Muscle of leg (tissue), 11 donors: Measurements from ENCODE around the gene STAM. TPM values are rescaled to one million over a fixed set of nuclear protein-coding genes. Genes with fewer than 3 reads are reported as not detected.

ENCODE experiments used
- DNase-seq: peaks from one replicate; pipeline ENCODE4 v3.0.0; 2013
- H3K27ac ChIP-seq: one replicate; pipeline ENCODE4 v1.5.1; 2013; ENCODE audit warnings: mild to moderate bottlenecking, low read length, control low read depth
- H3K27me3 ChIP-seq: one replicate; pipeline ENCODE4 v1.6.1; 2013; ENCODE audit warnings: low read length; ENCODE audit not compliant: control insufficient read depth, insufficient read depth
- H3K36me3 ChIP-seq: one replicate; pipeline ENCODE4 v1.6.1; 2013; ENCODE audit warnings: low read length; ENCODE audit not compliant: control insufficient read depth, insufficient read depth
- H3K4me1 ChIP-seq: one replicate; pipeline ENCODE4 v1.6.1; 2013; ENCODE audit warnings: low read length; ENCODE audit not compliant: control insufficient read depth, insufficient read depth
- H3K4me3 ChIP-seq: one replicate; pipeline ENCODE4 v1.5.1; 2013; ENCODE audit warnings: low read length, control low read depth
- H3K9me3 ChIP-seq: replicated peaks from 2 replicates; pipeline ENCODE4 v1.6.1; 2013; ENCODE audit warnings: low read depth, low read length; ENCODE audit not compliant: control insufficient read depth
- WGBS: methylation state at CpG from one replicate; pipeline ENCODE4 v1.1.5; 2013; ENCODE audit warnings: missing lambda C conversion rate; ENCODE audit not compliant: insufficient coverage; 5-methylcytosine and 5-hydroxymethylcytosine counted together
- polyA plus RNA-seq, 8 donors: library from polyadenylated mRNA; unstranded; fragments of 120-200 nt; gene quantifications; one replicate each; pipeline versions ENCODE4 v1.2.1 to v1.2.3, GENCODE V29; 2013; ENCODE audit warnings: inconsistent platforms in 1 of 8, low replicate concordance in 1 of 8; ENCODE audit not compliant: insufficient read length in 8 of 8, insufficient read depth in 1 of 8
- total RNA-seq: library from RNA; stranded (reverse); fragments of 120-200 nt; gene quantifications from one replicate; pipeline ENCODE4 v1.2.4, GENCODE V29; 2013

Gene STAM
- total and polyA plus RNA-seq, 9 donors = 16.9 to 27.2 (median 21.8) TPM

- Histone ChIP-seq H3K4me1 (no peaks in the 10 kb centered on the region), H3K27me3 (no peaks in the 10 kb centered on the region), H3K9me3 (no peaks in the 10 kb centered on the region), H3K27ac (no peak overlapping the region), H3K4me3 (no peak overlapping the region), H3K36me3 (peaks cover 2% of the 10 kb centered on the region)
- DNase-seq = no peak
These were observed 45.2 kb downstream of the STAM start for GRCh38 chr10:17689137-17689536.

- Histone ChIP-seq H3K27ac (no peak overlapping the region), H3K4me1 (no peaks in the 10 kb centered on the region), H3K36me3 (peaks cover 1% of the 10 kb centered on the region), H3K9me3 (no peaks in the 10 kb centered on the region), H3K27me3 (no peaks in the 10 kb centered on the region), H3K4me3 (no peak overlapping the region)
- DNase-seq = no peak
- WGBS = no CpG with 5 or more reads among the region's 1 CpG
These were observed 49.1 kb downstream of the STAM start for GRCh38 chr10:17693009-17693408.

GRCh38 chr10:17698696-17699095 is 54.7 kb downstream of the STAM start:
- no peak overlapping the region for H3K4me3 ChIP-seq
- H3K4me1 ChIP-seq = no peaks in the 10 kb centered on the region
- no peaks in the 10 kb centered on the region for H3K27me3 ChIP-seq
- H3K36me3 ChIP-seq = peaks cover 5% of the 10 kb centered on the region
- WGBS = no CpG with 5 or more reads among the region's 4 CpGs
- no peak for DNase-seq
- H3K27ac ChIP-seq = no peak overlapping the region
- no peaks in the 10 kb centered on the region for H3K9me3 ChIP-seq

GRCh38 chr10:17701301-17701700 is 57.4 kb downstream of the STAM start:
- DNase-seq = no peak
- Histone ChIP-seq H3K9me3 (no peaks in the 10 kb centered on the region), H3K27ac (no peak overlapping the region), H3K4me3 (no peak overlapping the region), H3K27me3 (no peaks in the 10 kb centered on the region), H3K4me1 (no peaks in the 10 kb centered on the region), H3K36me3 (peaks cover 20% of the 10 kb centered on the region)
- WGBS = no CpG with 5 or more reads among the region's 3 CpGs

- DNase-seq = no peak
- WGBS = 100% methylated on average over 1 of the region's 3 CpGs
- Histone ChIP-seq H3K4me3 (no peak overlapping the region), H3K9me3 (no peaks in the 10 kb centered on the region), H3K27me3 (no peaks in the 10 kb centered on the region), H3K4me1 (no peaks in the 10 kb centered on the region), H3K27ac (no peak overlapping the region), H3K36me3 (peaks cover 26% of the 10 kb centered on the region)
These were observed 59.8 kb downstream of the STAM start for GRCh38 chr10:17703706-17704105.

GRCh38 chr10:17708821-17709220 is 64.9 kb downstream of the STAM start:
- peaks cover 44% of the 10 kb centered on the region for H3K36me3 ChIP-seq
- H3K4me3 ChIP-seq = no peak overlapping the region
- no peak overlapping the region for H3K27ac ChIP-seq
- H3K4me1 ChIP-seq = no peaks in the 10 kb centered on the region
- H3K27me3 ChIP-seq = no peaks in the 10 kb centered on the region
- DNase-seq = no peak
- H3K9me3 ChIP-seq = no peaks in the 10 kb centered on the region
- 90% methylated on average over 2 of the region's 10 CpGs for WGBS

- Histone ChIP-seq H3K27me3 (no peaks in the 10 kb centered on the region), H3K4me1 (no peaks in the 10 kb centered on the region), H3K9me3 (no peaks in the 10 kb centered on the region), H3K4me3 (no peak overlapping the region), H3K27ac (no peak overlapping the region), H3K36me3 (peaks cover 43% of the 10 kb centered on the region)
- no peak for DNase-seq
- 74% methylated on average over 4 of the region's 5 CpGs for WGBS
These were observed 65.5 kb downstream of the STAM start for GRCh38 chr10:17709492-17709891.

GRCh38 chr10:17710181-17710580 is 66.2 kb downstream of the STAM start:
- H3K36me3 ChIP-seq = peaks cover 45% of the 10 kb centered on the region

GRCh38 chr10:17712053-17712452 is 68.1 kb downstream of the STAM start:
- no peak for DNase-seq
- H3K4me3 ChIP-seq = no peak overlapping the region
- no CpG with 5 or more reads among the region's 5 CpGs for WGBS

More at GRCh38 chr10:17710181-17710580, 66.2 kb downstream of the STAM start:
- Histone ChIP-seq H3K27ac (no peak overlapping the region), H3K27me3 (no peaks in the 10 kb centered on the region), H3K4me3 (no peak overlapping the region), H3K4me1 (no peaks in the 10 kb centered on the region), H3K9me3 (no peaks in the 10 kb centered on the region)
- WGBS = 100% methylated on average over 1 of the region's 4 CpGs
- DNase-seq = no peak

GRCh38 chr10:17712717-17713471 is 68.9 kb downstream of the STAM start:
- Histone ChIP-seq H3K27me3 (no peaks in the 10 kb centered on the region), H3K36me3 (peaks cover 37% of the 10 kb centered on the region), H3K4me1 (no peaks in the 10 kb centered on the region), H3K27ac (no peak overlapping the region), H3K4me3 (no peak overlapping the region), H3K9me3 (no peaks in the 10 kb centered on the region)
- 66% methylated on average over 14 of the region's 18 CpGs for WGBS
- DNase-seq = no peak

More at GRCh38 chr10:17712053-17712452, 68.1 kb downstream of the STAM start:
- H3K9me3 ChIP-seq = no peaks in the 10 kb centered on the region
- no peak overlapping the region for H3K27ac ChIP-seq
- peaks cover 38% of the 10 kb centered on the region for H3K36me3 ChIP-seq
- H3K4me1 ChIP-seq = no peaks in the 10 kb centered on the region
- no peaks in the 10 kb centered on the region for H3K27me3 ChIP-seq

GRCh38 chr10:17713758-17714157 is 69.8 kb downstream of the STAM start:
- Histone ChIP-seq H3K36me3 (peaks cover 34% of the 10 kb centered on the region), H3K4me1 (no peaks in the 10 kb centered on the region)
- WGBS = 83% methylated on average over 10 of the region's 10 CpGs

More at GRCh38 chr10:17713758-17714157, 69.8 kb downstream of the STAM start:
- no peak overlapping the region for H3K4me3 ChIP-seq
- no peak overlapping the region for H3K27ac ChIP-seq
- DNase-seq = no peak
- no peaks in the 10 kb centered on the region for H3K9me3 ChIP-seq
- H3K27me3 ChIP-seq = no peaks in the 10 kb centered on the region
